Trophoblast cell (in vitro differentiated cells and primary cell): ENCODE results near the gene ZNF432.

Experiments
- DNase-seq, 2 donors: peaks; one replicate each; pipeline ENCODE4 v3.0.0-alpha.2; 2016
- H2AFZ ChIP-seq: 2 replicates; pipeline ENCODE4 v1.6.1; 2013; ENCODE audit warnings: low read length, moderate library complexity, mild to moderate bottlenecking; ENCODE audit not compliant: insufficient read depth, poor library complexity
- H2AK5ac ChIP-seq: 2 replicates; pipeline ENCODE4 v1.6.1; 2013; ENCODE audit warnings: mild to moderate bottlenecking, low read length
- H2BK120ac ChIP-seq: 2 replicates; pipeline ENCODE4 v1.6.1; 2013; ENCODE audit warnings: low read length, mild to moderate bottlenecking, moderate library complexity; ENCODE audit not compliant: insufficient read depth, poor library complexity
- H2BK12ac ChIP-seq: 2 replicates; pipeline ENCODE4 v1.6.1; 2013; ENCODE audit warnings: mild to moderate bottlenecking, low read length, moderate library complexity
- H2BK5ac ChIP-seq: 2 replicates; pipeline ENCODE4 v1.6.1; 2013; ENCODE audit warnings: low read length, low read depth, moderate library complexity, mild to moderate bottlenecking; ENCODE audit not compliant: poor library complexity
- H3K14ac ChIP-seq: 2 replicates; pipeline ENCODE4 v1.6.1; 2013; ENCODE audit warnings: mild to moderate bottlenecking, low read length
- H3K18ac ChIP-seq: 2 replicates; pipeline ENCODE4 v1.6.1; 2013; ENCODE audit warnings: mild to moderate bottlenecking, low read length
- H3K23ac ChIP-seq: 2 replicates; pipeline ENCODE4 v1.6.1; 2013; ENCODE audit warnings: low read length
- H3K27ac ChIP-seq: 2 replicates; pipeline ENCODE4 v1.5.1; 2013; ENCODE audit warnings: low read depth, mild to moderate bottlenecking, inconsistent platforms, low read length, moderate library complexity
- H3K27me3 ChIP-seq: 2 replicates; pipeline ENCODE4 v1.6.1; 2013; ENCODE audit warnings: inconsistent platforms, mild to moderate bottlenecking, low read length, moderate library complexity; ENCODE audit not compliant: insufficient read depth
- H3K36me3 ChIP-seq, 2 experiments: 1 replicate in 1 of 2; 2 replicates in 1 of 2; pipeline ENCODE4 v1.6.1; 2013; ENCODE audit warnings: low read length in 2 of 2, mild to moderate bottlenecking in 2 of 2, moderate library complexity in 1 of 2; ENCODE audit not compliant: insufficient read depth in 2 of 2, control insufficient read depth in 1 of 2
- H3K4ac ChIP-seq: 2 replicates; pipeline ENCODE4 v1.6.1; 2013; ENCODE audit warnings: low read depth, mild to moderate bottlenecking, low read length, moderate library complexity
- H3K4me1 ChIP-seq, 2 experiments: 1 replicate in 1 of 2; 2 replicates in 1 of 2; pipeline ENCODE4 v1.6.1; 2013; ENCODE audit warnings: low read length in 2 of 2, mild to moderate bottlenecking in 2 of 2, moderate library complexity in 1 of 2; ENCODE audit not compliant: insufficient read depth in 2 of 2, control insufficient read depth in 1 of 2
- H3K4me2 ChIP-seq: 2 replicates; pipeline ENCODE4 v1.6.1; 2013; ENCODE audit warnings: inconsistent platforms, mild to moderate bottlenecking, low read length, moderate library complexity
- H3K4me3 ChIP-seq: 2 replicates; pipeline ENCODE4 v1.5.1; 2013; ENCODE audit warnings: mild to moderate bottlenecking, low read depth, low read length, inconsistent platforms
- H3K79me1 ChIP-seq: one replicate; pipeline ENCODE4 v1.6.1; 2013; ENCODE audit warnings: low read length
- H3K79me2 ChIP-seq: 2 replicates; pipeline ENCODE4 v1.6.1; 2013; ENCODE audit warnings: low read length, mild to moderate bottlenecking; ENCODE audit not compliant: control insufficient read depth, insufficient read depth, poor library complexity
- H3K9ac ChIP-seq: 2 replicates; pipeline ENCODE4 v1.6.1; 2013; ENCODE audit warnings: mild to moderate bottlenecking, low read length
- H3K9me3 ChIP-seq: 2 replicates; pipeline ENCODE4 v1.6.1; 2013; ENCODE audit warnings: low read depth, mild to moderate bottlenecking, control low read depth, inconsistent platforms, low read length; ENCODE audit not compliant: insufficient read depth
- H4K12ac ChIP-seq: 2 replicates; pipeline ENCODE4 v1.6.1; 2013; ENCODE audit warnings: low read depth, mild to moderate bottlenecking, low read length, moderate library complexity
- H4K8ac ChIP-seq: 2 replicates; pipeline ENCODE4 v1.6.1; 2013; ENCODE audit warnings: low read depth, mild to moderate bottlenecking, low read length, moderate library complexity
- H4K91ac ChIP-seq: one replicate; pipeline ENCODE4 v1.6.1; 2013; ENCODE audit warnings: low read depth, mild to moderate bottlenecking, low read length, moderate library complexity
- WGBS: extraction: QIAGEN DNeasy Blood & Tissue Kit; methylation state at CpG from one replicate; pipeline ENCODE4 v1.1.7; 2013; ENCODE audit warnings: missing lambda C conversion rate; ENCODE audit not compliant: insufficient read length, insufficient coverage; ENCODE audit errors: extremely low coverage; 5-methylcytosine and 5-hydroxymethylcytosine counted together

ZNF432 gene

DNA sequence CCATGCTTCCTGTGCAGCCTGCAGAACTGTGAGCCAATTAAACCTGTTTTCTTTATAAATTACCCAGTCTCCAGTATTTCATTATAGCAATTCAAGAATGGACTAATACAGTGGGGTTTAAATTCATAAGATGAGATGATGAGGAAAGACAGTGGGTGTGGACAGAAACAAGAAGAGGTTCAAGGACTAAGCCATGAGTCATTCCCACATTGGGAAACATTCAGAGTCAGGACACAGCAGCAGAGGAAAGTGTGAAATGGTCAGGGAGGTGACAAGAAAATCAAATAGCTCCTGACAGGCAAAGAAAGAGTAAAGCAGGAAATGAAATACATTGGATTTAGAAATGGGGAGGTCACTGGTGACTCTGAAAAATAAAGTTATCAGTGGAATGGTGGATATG, 37.8 kb upstream of the ZNF432 start:
- no peak overlapping the region for H2BK5ac ChIP-seq
- H3K9me3 ChIP-seq: peaks cover 4% of the 10 kb centered on the region
- no peaks in the 10 kb centered on the region for H3K4me1 ChIP-seq
- H3K18ac ChIP-seq: no peak overlapping the region
- no peak overlapping the region for H2BK120ac ChIP-seq
- H3K79me2 ChIP-seq: no peaks in the 10 kb centered on the region
- DNase-seq: no peak
- no peak overlapping the region for H4K91ac ChIP-seq
- no peak overlapping the region for H2BK12ac ChIP-seq
- no peak overlapping the region for H2AK5ac ChIP-seq
- no peak overlapping the region for H4K12ac ChIP-seq
- H3K9ac ChIP-seq: no peak overlapping the region
- H3K36me3 ChIP-seq: peaks cover 27 to 46% of the 10 kb centered on the region in 2 experiments
- no peak overlapping the region for H4K8ac ChIP-seq
- no peak overlapping the region for H3K4ac ChIP-seq
- H3K79me1 ChIP-seq: no peaks in the 10 kb centered on the region
- no peak overlapping the region for H3K4me3 ChIP-seq
- H3K4me2 ChIP-seq: no peak overlapping the region
- no peaks in the 10 kb centered on the region for H3K27me3 ChIP-seq
- H3K23ac ChIP-seq: no peak overlapping the region
- no peak overlapping the region for H3K27ac ChIP-seq
- no peak overlapping the region for H3K14ac ChIP-seq
- H2AFZ ChIP-seq: no peak overlapping the region

DNA sequence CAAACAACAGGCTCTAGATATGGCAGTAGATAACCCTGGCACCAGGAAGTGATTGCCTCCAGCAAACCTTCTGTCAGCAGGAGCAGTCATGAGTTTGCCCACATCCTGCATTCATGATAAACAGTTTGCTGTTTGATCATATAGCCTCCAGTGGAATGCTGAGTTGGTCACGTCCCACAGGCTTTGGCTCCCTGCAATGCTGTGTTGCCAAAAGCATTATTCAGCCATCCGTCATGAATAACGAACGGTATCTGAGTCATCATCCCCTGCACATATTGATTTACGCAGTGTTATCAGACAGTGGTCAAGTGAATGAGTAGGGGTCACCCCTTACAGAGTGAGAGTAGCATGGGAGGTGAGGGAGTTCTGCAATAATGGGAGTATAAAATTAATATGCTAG, 21.9 kb upstream of the ZNF432 start:
- H3K23ac ChIP-seq: no peak overlapping the region
- no peaks in the 10 kb centered on the region for H3K27me3 ChIP-seq
- H3K14ac ChIP-seq: no peak overlapping the region
- H3K18ac ChIP-seq: no peak overlapping the region
- no peak overlapping the region for H4K12ac ChIP-seq
- H3K4me2 ChIP-seq: no peak overlapping the region
- WGBS: no CpG with 5 or more reads among the region's 5 CpGs
- H2BK5ac ChIP-seq: no peak overlapping the region
- H4K91ac ChIP-seq: no peak overlapping the region
- peaks cover 30 to 52% of the 10 kb centered on the region in 2 experiments for H3K36me3 ChIP-seq
- peak overlapping the region; percentile 19 for H3K27ac ChIP-seq
- no peak overlapping the region for H2AK5ac ChIP-seq
- H3K79me2 ChIP-seq: no peaks in the 10 kb centered on the region
- no peaks in the 10 kb centered on the region for H3K4me1 ChIP-seq
- no peak overlapping the region for H4K8ac ChIP-seq
- no peak overlapping the region for H2AFZ ChIP-seq
- H3K4me3 ChIP-seq: no peak overlapping the region
- H3K79me1 ChIP-seq: no peaks in the 10 kb centered on the region
- no peak overlapping the region for H3K9ac ChIP-seq
- DNase-seq: peak; percentile 88 to 92
- H2BK120ac ChIP-seq: no peak overlapping the region
- H3K9me3 ChIP-seq: peaks cover 20% of the 10 kb centered on the region
- H3K4ac ChIP-seq: no peak overlapping the region
- H2BK12ac ChIP-seq: no peak overlapping the region

DNA sequence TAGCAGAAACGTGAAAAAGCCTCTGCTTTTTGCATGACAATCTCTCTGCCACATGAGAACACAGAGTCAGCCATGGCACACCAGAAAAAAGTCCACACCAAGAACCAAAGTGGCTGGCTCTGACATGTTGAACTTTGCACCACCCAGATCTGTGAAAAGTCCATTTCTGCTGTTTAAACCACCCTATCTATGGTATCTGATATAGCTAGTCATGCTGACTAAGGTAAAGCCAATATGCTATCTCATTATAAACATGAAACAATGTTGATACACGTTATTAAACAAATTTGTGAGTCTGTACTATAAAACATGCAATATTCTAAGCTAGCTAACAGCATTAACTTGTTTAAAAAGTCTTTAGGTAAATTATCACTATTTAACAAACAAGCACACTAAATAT, 21.0 kb upstream of the ZNF432 start:
- H3K9me3 ChIP-seq: peaks cover 21% of the 10 kb centered on the region
- no peak overlapping the region for H2BK12ac ChIP-seq
- no peaks in the 10 kb centered on the region for H3K79me2 ChIP-seq
- no peak overlapping the region for H4K12ac ChIP-seq
- peak overlapping the region; percentile 21 for H2BK5ac ChIP-seq
- no peak overlapping the region for H4K91ac ChIP-seq
- no peak overlapping the region for H2BK120ac ChIP-seq
- no peak overlapping the region for H3K14ac ChIP-seq
- H3K27ac ChIP-seq: peak overlapping the region; percentile 53
- H3K23ac ChIP-seq: no peak overlapping the region
- no peak overlapping the region for H3K4me2 ChIP-seq
- no peak overlapping the region for H3K18ac ChIP-seq
- no peak overlapping the region for H3K4ac ChIP-seq
- no peak overlapping the region for H3K4me3 ChIP-seq
- H2AFZ ChIP-seq: no peak overlapping the region
- H3K36me3 ChIP-seq: peaks cover 31 to 55% of the 10 kb centered on the region in 2 experiments
- no peak overlapping the region for H2AK5ac ChIP-seq
- no peak overlapping the region for H4K8ac ChIP-seq
- no peak for DNase-seq
- no peaks in the 10 kb centered on the region for H3K4me1 ChIP-seq
- no peaks in the 10 kb centered on the region for H3K27me3 ChIP-seq
- H3K79me1 ChIP-seq: no peaks in the 10 kb centered on the region
- H3K9ac ChIP-seq: no peak overlapping the region
- no CpG with 5 or more reads among the region's 2 CpGs for WGBS

DNA sequence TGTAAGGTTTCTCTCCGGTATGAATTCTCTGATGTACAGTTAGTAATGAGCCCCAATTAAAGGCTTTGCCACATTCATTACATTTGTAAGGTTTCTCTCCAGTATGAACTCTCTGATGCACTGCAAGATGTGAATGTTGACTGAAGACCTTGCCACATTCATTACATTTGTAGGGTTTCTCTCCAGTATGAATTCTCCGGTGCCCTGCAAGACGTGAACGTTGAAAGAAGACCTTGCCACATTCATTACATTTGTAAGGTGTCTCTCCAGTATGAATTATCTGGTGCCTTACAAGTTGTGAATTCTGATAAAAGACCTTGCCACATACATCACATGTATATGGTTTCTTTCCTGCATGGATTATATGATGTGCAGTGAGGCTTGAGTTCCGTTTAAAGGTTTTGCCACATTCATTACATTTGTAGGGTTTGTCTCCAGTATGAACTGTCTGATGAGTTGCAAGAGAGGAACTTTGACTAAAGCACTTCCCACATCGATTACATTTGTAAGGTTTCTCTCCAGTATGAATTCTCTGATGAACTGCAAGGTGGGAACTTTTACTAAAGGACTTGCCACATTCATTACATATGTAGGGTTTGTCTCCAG, 17.7 kb upstream of the ZNF432 start:
- no peak overlapping the region for H4K91ac ChIP-seq
- no CpG with 5 or more reads among the region's 6 CpGs for WGBS
- no peak overlapping the region for H2AK5ac ChIP-seq
- H2BK12ac ChIP-seq: no peak overlapping the region
- no peak overlapping the region for H3K27ac ChIP-seq
- H3K9me3 ChIP-seq: peaks cover 27% of the 10 kb centered on the region
- no peaks in the 10 kb centered on the region for H3K79me2 ChIP-seq
- H3K14ac ChIP-seq: no peak overlapping the region
- H3K9ac ChIP-seq: no peak overlapping the region
- H3K79me1 ChIP-seq: no peaks in the 10 kb centered on the region
- H3K4me1 ChIP-seq: no peaks in the 10 kb centered on the region
- no peaks in the 10 kb centered on the region for H3K27me3 ChIP-seq
- H4K8ac ChIP-seq: no peak overlapping the region
- no peak overlapping the region for H3K4me2 ChIP-seq
- H3K23ac ChIP-seq: no peak overlapping the region
- H2BK120ac ChIP-seq: no peak overlapping the region
- no peak overlapping the region for H3K4me3 ChIP-seq
- no peak overlapping the region for H2AFZ ChIP-seq
- no peak for DNase-seq
- no peak overlapping the region for H2BK5ac ChIP-seq
- peaks cover 28 to 54% of the 10 kb centered on the region in 2 experiments for H3K36me3 ChIP-seq
- H3K4ac ChIP-seq: no peak overlapping the region
- H4K12ac ChIP-seq: no peak overlapping the region
- no peak overlapping the region for H3K18ac ChIP-seq
